K562 (cell line): ENCODE data around the gene VSIG4. TPM values are rescaled to one million over a fixed set of nuclear protein-coding genes. Genes with fewer than 3 reads are reported as not detected.

Experiments
- ARID1B ChIP-seq: fragments of 450-650 bp; IDR thresholded peaks from 2 replicates; pipeline ENCODE4 v1.6.1; 2016; ENCODE audit warnings: antibody characterized with exemption, mild to moderate bottlenecking, inconsistent platforms
- ASH1L ChIP-seq: fragments of 450-650 bp; IDR thresholded peaks from 2 replicates; pipeline ENCODE4 v1.6.1; 2018; ENCODE audit warnings: borderline replicate concordance, mild to moderate bottlenecking, low read depth; ENCODE audit not compliant: partially characterized antibody
- CBX3 ChIP-seq, 2 experiments: IDR thresholded peaks; 1 replicate in 1 of 2; 2 replicates in 1 of 2; pipeline ENCODE4 v1.6.1; 2012; ENCODE audit warnings: inconsistent platforms in 2 of 2, low read length in 2 of 2, borderline replicate concordance in 1 of 2, control low read depth in 1 of 2
- DPF2 ChIP-seq: fragments of 450-650 bp; IDR thresholded peaks from 2 replicates; pipeline ENCODE4 v1.6.1; 2016
- EHMT2 ChIP-seq: fragments of 450-650 bp; IDR thresholded peaks from 2 replicates; pipeline ENCODE4 v1.6.1; 2018; ENCODE audit warnings: antibody characterized with exemption
- ERF ChIP-seq: fragments of 450-650 bp; formaldehyde crosslinking; IDR thresholded peaks from 2 replicates; pipeline ENCODE4 v1.4.0; 2020; ENCODE audit warnings: mild to moderate bottlenecking, mixed read lengths
- FOXA3 ChIP-seq, 2 experiments: fragments of 450-650 bp in 1 of 2; sonication (generic) in 1 of 2; formaldehyde crosslinking; IDR thresholded peaks in 1 of 2; conservative IDR thresholded peaks in 1 of 2; 2 replicates each; pipeline versions ENCODE4 v1.4.0 to v1.8.0; 2020 to 2022; ENCODE audit warnings: mild to moderate bottlenecking in 2 of 2, missing genetic modification reagents in 1 of 2
- FOXK2 ChIP-seq, 2 experiments: fragments of 450-650 bp; IDR thresholded peaks in 1 of 2; conservative IDR thresholded peaks in 1 of 2; 2 replicates each; pipeline ENCODE4 v1.6.1; 2016; ENCODE audit warnings: low read depth in 2 of 2, mild to moderate bottlenecking in 1 of 2
- L3MBTL2 ChIP-seq: fragments of 450-650 bp; IDR thresholded peaks from 2 replicates; pipeline ENCODE4 v1.6.1; 2016; ENCODE audit warnings: mild to moderate bottlenecking, moderate library complexity
- MAFF ChIP-seq: IDR thresholded peaks from 2 replicates; pipeline ENCODE4 v1.6.1; 2012; ENCODE audit warnings: low read length, improper control_type of control experiment
- MAFG ChIP-seq: fragments of 450-650 bp; conservative IDR thresholded peaks from 2 replicates; pipeline ENCODE4 v1.6.1; 2016; ENCODE audit warnings: missing genetic modification characterization, missing compliant biosample characterization
- MAFK ChIP-seq: IDR thresholded peaks from 2 replicates; pipeline ENCODE4 v1.6.1; 2011; ENCODE audit warnings: low read length, improper control_type of control experiment
- NFE2 ChIP-seq: IDR thresholded peaks from 2 replicates; pipeline ENCODE4 v1.6.1; 2014; ENCODE audit warnings: antibody characterized with exemption, low read depth
- PCBP1 ChIP-seq: fragments of 200-400 bp; formaldehyde crosslinking; IDR thresholded peaks from 2 replicates; pipeline ENCODE4 v1.6.1; 2018; ENCODE audit warnings: mild to moderate bottlenecking, low read depth, low read length; ENCODE audit not compliant: poor library complexity, severe bottlenecking
- POLR2H ChIP-seq: IDR thresholded peaks from 2 replicates; pipeline ENCODE4 v1.6.1; 2016; ENCODE audit warnings: missing genetic modification characterization, low read depth, mild to moderate bottlenecking, control low read depth, missing compliant biosample characterization, moderate library complexity
- RBM22 ChIP-seq: fragments of 200-400 bp; formaldehyde crosslinking; IDR thresholded peaks from 2 replicates; pipeline ENCODE4 v1.6.1; 2018; ENCODE audit warnings: low read length, low read depth; ENCODE audit not compliant: poor library complexity, severe bottlenecking
- SAFB ChIP-seq: fragments of 200-400 bp; formaldehyde crosslinking; IDR thresholded peaks from 2 replicates; pipeline ENCODE4 v1.6.1; 2017; ENCODE audit warnings: low read depth, low read length, borderline replicate concordance
- SMARCA5 ChIP-seq: fragments of 450-650 bp; IDR thresholded peaks from 2 replicates; pipeline ENCODE4 v1.6.1; 2016
- TAL1 ChIP-seq: fragments of 450-650 bp; IDR thresholded peaks from 2 replicates; pipeline ENCODE4 v1.6.1; 2016; ENCODE audit warnings: mild to moderate bottlenecking
- TCF7L2 ChIP-seq: fragments of 150-350 bp; IDR thresholded peaks from 2 replicates; pipeline ENCODE4 v1.6.1; 2016; ENCODE audit warnings: low read depth, mild to moderate bottlenecking, low read length, moderate library complexity
- YY1 ChIP-seq, 3 experiments: IDR thresholded peaks; 2 replicates each; pipeline ENCODE4 v1.6.1; 2011; ENCODE audit warnings: low read length in 2 of 3, mild to moderate bottlenecking in 2 of 3, moderate library complexity in 2 of 3, borderline replicate concordance in 1 of 3, control low read depth in 1 of 3, low read depth in 1 of 3; ENCODE audit not compliant: insufficient read depth in 3 of 3, insufficient replicate concordance in 2 of 3, control insufficient read depth in 1 of 3, insufficient read length in 1 of 3; ENCODE audit errors: extremely low read depth in 1 of 3
- ZFPM2 ChIP-seq: fragments of 250-450 bp; sonication (Bioruptor Pico); IDR thresholded peaks from 2 replicates; pipeline ENCODE4 v1.5.1; 2022; ENCODE audit warnings: mild to moderate bottlenecking
- ZNF175 ChIP-seq: fragments of 200-800 bp; sonication (Bioruptor generic); IDR thresholded peaks from 2 replicates; pipeline ENCODE4 v1.6.1; 2016; ENCODE audit warnings: low read depth, mild to moderate bottlenecking, missing genetic modification characterization, missing compliant biosample characterization
- ZNF316 ChIP-seq: fragments of 450-650 bp; IDR thresholded peaks from 2 replicates; pipeline ENCODE4 v1.6.1; 2016
- ZNF347 ChIP-seq: fragments of 450-650 bp; formaldehyde crosslinking; IDR thresholded peaks from 2 replicates; pipeline ENCODE4 v1.4.0; 2020; ENCODE audit warnings: low read depth, mild to moderate bottlenecking, moderate library complexity
- polyA plus RNA-seq, 8 experiments: library from polyadenylated mRNA; depleted of rRNA in 4 of 8; stranded (reverse) in 5 of 8; unstranded in 3 of 8; fragments of >200 nt; fragmentation: Nextera tagmentation in 2 of 8; fragmentation: Illumina TruSeq in 1 of 8; extraction: Ambion mirVana in 2 of 8; extraction: Trizol in 1 of 8; gene quantifications; 2 replicates each; pipeline versions ENCODE4 v1.2.1 to v1.2.3, GENCODE V29; 2011 to 2014; ENCODE audit warnings: inconsistent platforms in 1 of 8, missing spikeins in 1 of 8
- total RNA-seq, 7 experiments: library from RNA; depleted of rRNA in 6 of 7; stranded (reverse); fragments of >200 nt in 6 of 7; fragmentation: Illumina TruSeq in 2 of 7; extraction: Trizol in 2 of 7; gene quantifications; 2 replicates each; pipeline versions ENCODE4 v1.2.1 to v1.2.3, GENCODE V29; 2011 to 2021; ENCODE audit warnings: low replicate concordance in 1 of 7
- TF ChIP-seq, protein P1 (sequence below): sonication (generic); formaldehyde crosslinking; IDR thresholded peaks from 2 replicates; pipeline ENCODE4 v1.8.0; 2023; ENCODE audit warnings: mild to moderate bottlenecking, missing genetic modification reagents

The VSIG4 gene
- total and polyA plus RNA-seq, 9 of the 15 experiments (the other 6 are each of a cell fraction or from before 2014, with no cell fraction given), result 0.22 to 1.6 (median 0.46) TPM; not detected in 1

DNA sequence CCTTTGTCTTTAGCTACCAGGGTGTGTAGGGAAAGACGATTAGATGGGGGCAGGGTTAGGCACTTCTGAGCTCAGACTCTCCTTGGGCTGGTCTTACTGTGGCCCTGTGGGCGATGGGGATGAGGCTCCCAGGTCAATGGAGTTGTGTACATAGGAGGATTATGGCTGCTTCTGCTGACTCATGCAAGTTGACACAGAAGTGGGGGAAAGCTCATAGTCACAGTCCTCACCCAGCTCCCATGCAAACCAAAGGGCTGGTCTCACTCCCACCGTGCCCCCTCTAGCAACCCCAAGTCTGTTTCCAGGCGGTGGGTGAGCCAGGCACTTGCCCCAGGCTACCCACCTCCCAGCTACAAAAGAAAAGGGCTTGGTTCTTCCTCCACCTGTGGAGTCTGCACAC is 24.4 kb upstream of the VSIG4 start (continued):
- no peak for TF ChIP-seq SMARCA5
- peak; percentile 92 for TF ChIP-seq NFE2
- TF ChIP-seq ZNF175 (CRISPR knock-in tag), result no peak
- TF ChIP-seq MAFG (tag), result peak; percentile 86
- no peak for TF ChIP-seq TCF7L2
- no peak for TF ChIP-seq CBX3 (IDR thresholded peaks at IDR 0.05; ENCODE audit: borderline replicate concordance in 1 of 2, low read length in 2 of 2)
- no peak for TF ChIP-seq ERF (CRISPR knock-in tag)
- TF ChIP-seq SAFB, result no peak
- TF ChIP-seq L3MBTL2, result peak; percentile 23; the same call in 1 of the 2 replicates
- peak; percentile 23 for TF ChIP-seq ARID1B
- TF ChIP-seq FOXK2 (conservative IDR thresholded peaks at IDR 0.05 in 1 of 2, IDR thresholded peaks at IDR 0.05 in 1 of 2; ENCODE audit: low read depth in 2 of 2), result peak; percentile 46 to 66; a peak in 3 of 4 replicates
- no peak for TF ChIP-seq RBM22
- no peak for TF ChIP-seq POLR2H (tag)
- peak; percentile 79 to 87 for TF ChIP-seq FOXA3 (CRISPR knock-in tag; conservative IDR thresholded peaks at IDR 0.05 in 1 of 2, IDR thresholded peaks at IDR 0.05 in 1 of 2)
- TF ChIP-seq ZFPM2 (CRISPR knock-in tag), result no peak
- peak; percentile 96 for TF ChIP-seq ZNF316
- no peak for TF ChIP-seq ZNF347 (CRISPR knock-in tag)
- no peak for TF ChIP-seq PCBP1
- TF ChIP-seq MAFK, result peak; percentile 78
- TF ChIP-seq, protein P1, sequence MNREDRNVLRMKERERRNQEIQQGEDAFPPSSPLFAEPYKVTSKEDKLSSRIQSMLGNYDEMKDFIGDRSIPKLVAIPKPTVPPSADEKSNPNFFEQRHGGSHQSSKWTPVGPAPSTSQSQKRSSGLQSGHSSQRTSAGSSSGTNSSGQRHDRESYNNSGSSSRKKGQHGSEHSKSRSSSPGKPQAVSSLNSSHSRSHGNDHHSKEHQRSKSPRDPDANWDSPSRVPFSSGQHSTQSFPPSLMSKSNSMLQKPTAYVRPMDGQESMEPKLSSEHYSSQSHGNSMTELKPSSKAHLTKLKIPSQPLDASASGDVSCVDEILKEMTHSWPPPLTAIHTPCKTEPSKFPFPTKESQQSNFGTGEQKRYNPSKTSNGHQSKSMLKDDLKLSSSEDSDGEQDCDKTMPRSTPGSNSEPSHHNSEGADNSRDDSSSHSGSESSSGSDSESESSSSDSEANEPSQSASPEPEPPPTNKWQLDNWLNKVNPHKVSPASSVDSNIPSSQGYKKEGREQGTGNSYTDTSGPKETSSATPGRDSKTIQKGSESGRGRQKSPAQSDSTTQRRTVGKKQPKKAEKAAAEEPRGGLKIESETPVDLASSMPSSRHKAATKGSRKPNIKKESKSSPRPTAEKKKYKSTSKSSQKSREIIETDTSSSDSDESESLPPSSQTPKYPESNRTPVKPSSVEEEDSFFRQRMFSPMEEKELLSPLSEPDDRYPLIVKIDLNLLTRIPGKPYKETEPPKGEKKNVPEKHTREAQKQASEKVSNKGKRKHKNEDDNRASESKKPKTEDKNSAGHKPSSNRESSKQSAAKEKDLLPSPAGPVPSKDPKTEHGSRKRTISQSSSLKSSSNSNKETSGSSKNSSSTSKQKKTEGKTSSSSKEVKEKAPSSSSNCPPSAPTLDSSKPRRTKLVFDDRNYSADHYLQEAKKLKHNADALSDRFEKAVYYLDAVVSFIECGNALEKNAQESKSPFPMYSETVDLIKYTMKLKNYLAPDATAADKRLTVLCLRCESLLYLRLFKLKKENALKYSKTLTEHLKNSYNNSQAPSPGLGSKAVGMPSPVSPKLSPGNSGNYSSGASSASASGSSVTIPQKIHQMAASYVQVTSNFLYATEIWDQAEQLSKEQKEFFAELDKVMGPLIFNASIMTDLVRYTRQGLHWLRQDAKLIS (CRISPR knock-in tag), result no peak
- TF ChIP-seq ASH1L, result no peak
- TF ChIP-seq EHMT2, result peak; percentile 67; the same call in 1 of the 2 replicates
- peak; percentile 76; the same call in 1 of the 2 replicates for TF ChIP-seq MAFF
- peak; percentile 24; the same call in 1 of the 2 replicates for TF ChIP-seq DPF2
- peak in 1 of 3 experiments; percentile 31 for TF ChIP-seq YY1 (IDR thresholded peaks at IDR 0.05; ENCODE audit: borderline replicate concordance in 1 of 3, control insufficient read depth in 1 of 3, extremely low read depth in 1 of 3, insufficient read depth in 3 of 3, insufficient read length in 1 of 3, insufficient replicate concordance in 2 of 3, low read depth in 1 of 3, low read length in 2 of 3)
- TF ChIP-seq TAL1, result no peak
